ENCODE measurements around the gene DHRS7B.

DNA sequence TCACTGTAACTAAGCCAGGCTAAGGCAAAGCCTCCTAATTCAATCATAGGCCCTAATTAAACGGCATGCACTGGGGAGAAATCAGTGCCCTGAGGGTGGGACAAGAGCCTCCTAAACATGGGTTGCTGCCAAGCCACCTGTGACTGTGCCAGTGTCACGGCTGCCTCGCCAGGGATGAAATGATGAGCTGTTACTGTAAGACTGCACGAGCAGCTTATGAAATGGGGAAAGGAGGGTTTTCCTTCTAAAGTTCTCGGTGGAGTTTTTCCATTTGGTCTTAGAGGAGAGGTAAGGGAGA lies 74.5 kb downstream of the DHRS7B start:
- TF ChIP-seq POLR2AphosphoS5 (IDR thresholded peaks at IDR 0.05) (no peak), POLR2A (IDR thresholded peaks at IDR 0.05) (no peak)
- TF ChIP-seq, protein P1, sequence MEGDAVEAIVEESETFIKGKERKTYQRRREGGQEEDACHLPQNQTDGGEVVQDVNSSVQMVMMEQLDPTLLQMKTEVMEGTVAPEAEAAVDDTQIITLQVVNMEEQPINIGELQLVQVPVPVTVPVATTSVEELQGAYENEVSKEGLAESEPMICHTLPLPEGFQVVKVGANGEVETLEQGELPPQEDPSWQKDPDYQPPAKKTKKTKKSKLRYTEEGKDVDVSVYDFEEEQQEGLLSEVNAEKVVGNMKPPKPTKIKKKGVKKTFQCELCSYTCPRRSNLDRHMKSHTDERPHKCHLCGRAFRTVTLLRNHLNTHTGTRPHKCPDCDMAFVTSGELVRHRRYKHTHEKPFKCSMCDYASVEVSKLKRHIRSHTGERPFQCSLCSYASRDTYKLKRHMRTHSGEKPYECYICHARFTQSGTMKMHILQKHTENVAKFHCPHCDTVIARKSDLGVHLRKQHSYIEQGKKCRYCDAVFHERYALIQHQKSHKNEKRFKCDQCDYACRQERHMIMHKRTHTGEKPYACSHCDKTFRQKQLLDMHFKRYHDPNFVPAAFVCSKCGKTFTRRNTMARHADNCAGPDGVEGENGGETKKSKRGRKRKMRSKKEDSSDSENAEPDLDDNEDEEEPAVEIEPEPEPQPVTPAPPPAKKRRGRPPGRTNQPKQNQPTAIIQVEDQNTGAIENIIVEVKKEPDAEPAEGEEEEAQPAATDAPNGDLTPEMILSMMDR (IDR thresholded peaks at IDR 0.05 in 8 of 11, conservative IDR thresholded peaks at IDR 0.05 in 3 of 11) = no peak

All from spleen (tissue), 7 donors.